PC-3 (cell line): Measurements from ENCODE around the gene CASP10.
"Not testable (repeated sequence)": the region's sequence is repeated elsewhere in the genome, so short reads cannot be mapped to it uniquely, and the experiment has no call there.

ENCODE experiments used
- EZH2 ChIP-seq: fragments of 300-600 bp; sonication (generic); IDR thresholded peaks from one replicate; pipeline ENCODE4 v1.6.1; 2017; ENCODE audit warnings: antibody characterized with exemption, mild to moderate bottlenecking, low read length; ENCODE audit not compliant: unreplicated experiment
- EZH2phosphoT487 ChIP-seq: fragments of 300-600 bp; sonication (generic); IDR thresholded peaks from 2 replicates; pipeline ENCODE4 v1.6.1; 2018; ENCODE audit warnings: mild to moderate bottlenecking, antibody characterized with exemption, low read length, borderline replicate concordance
- TF ChIP-seq, protein P1 (sequence below): fragments of 300-600 bp; sonication (generic); conservative IDR thresholded peaks from 2 replicates; pipeline ENCODE4 v1.5.1; 2017; ENCODE audit warnings: antibody characterized with exemption, low read depth, mild to moderate bottlenecking, low read length

DNA sequence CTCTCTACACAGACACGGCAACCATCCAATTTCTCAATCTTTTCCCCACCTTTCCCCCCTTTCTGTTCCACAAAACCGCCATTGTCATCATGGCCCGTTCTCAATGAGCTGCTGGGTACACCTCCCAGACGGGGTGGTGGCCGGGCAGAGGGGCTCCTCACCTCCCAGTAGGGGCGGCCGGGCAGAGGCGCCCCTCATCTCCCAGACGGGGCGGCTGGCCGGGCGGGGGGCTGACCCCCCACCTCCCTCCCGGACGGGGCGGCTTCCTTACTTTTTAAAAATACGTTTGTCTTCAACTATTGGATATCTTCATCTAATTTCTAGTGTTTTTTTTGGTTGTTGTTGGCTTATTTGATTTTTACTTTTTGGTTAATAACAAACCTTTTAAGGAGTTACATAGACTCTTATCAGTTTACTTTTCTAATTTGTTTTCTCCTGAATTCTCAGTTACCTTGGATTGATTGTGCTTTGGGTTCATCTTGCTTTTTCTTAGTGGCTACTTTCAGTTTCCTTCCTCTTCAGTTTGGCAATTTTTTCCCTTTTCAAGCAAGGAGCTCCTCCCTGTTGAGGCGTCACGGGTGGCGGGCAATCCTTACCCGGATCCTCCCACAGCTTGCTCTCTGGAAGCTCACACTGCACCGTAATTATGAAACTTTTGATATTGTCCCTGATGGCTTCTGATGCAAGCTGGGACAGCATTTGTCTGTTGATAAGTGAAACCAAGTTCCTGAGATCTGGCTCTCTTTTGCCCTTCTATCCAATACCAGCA lies 56.4 kb downstream of the CASP10 start:
- TF ChIP-seq, protein P1, sequence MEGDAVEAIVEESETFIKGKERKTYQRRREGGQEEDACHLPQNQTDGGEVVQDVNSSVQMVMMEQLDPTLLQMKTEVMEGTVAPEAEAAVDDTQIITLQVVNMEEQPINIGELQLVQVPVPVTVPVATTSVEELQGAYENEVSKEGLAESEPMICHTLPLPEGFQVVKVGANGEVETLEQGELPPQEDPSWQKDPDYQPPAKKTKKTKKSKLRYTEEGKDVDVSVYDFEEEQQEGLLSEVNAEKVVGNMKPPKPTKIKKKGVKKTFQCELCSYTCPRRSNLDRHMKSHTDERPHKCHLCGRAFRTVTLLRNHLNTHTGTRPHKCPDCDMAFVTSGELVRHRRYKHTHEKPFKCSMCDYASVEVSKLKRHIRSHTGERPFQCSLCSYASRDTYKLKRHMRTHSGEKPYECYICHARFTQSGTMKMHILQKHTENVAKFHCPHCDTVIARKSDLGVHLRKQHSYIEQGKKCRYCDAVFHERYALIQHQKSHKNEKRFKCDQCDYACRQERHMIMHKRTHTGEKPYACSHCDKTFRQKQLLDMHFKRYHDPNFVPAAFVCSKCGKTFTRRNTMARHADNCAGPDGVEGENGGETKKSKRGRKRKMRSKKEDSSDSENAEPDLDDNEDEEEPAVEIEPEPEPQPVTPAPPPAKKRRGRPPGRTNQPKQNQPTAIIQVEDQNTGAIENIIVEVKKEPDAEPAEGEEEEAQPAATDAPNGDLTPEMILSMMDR = not testable (repeated sequence)
- TF ChIP-seq EZH2, EZH2phosphoT487: not testable (repeated sequence)
